WTC11 (cell line): ENCODE data around the gene OR6J1. TPM values are rescaled to one million over a fixed set of nuclear protein-coding genes. Genes with fewer than 3 reads are reported as not detected.
"Not testable (repeated sequence)": the region's sequence is repeated elsewhere in the genome, so short reads cannot be mapped to it uniquely, and the experiment has no call there.

ENCODE experiments used
- ATAC-seq: fragments of 200-7000 bp; cut with Tn5 transposase; 2 replicates; pipeline ENCODE4 v1.10.0; 2021; ENCODE audit warnings: mild to moderate bottlenecking, moderate library complexity
- CTCF ChIA-PET: fragments of 300-600 bp; sonication (Branson Sonifier 250); formaldehyde crosslinking; loops from one replicate; lab custom pipeline; 2021; ENCODE audit warnings: antibody characterized with exemption; lab: Charles Lee
- POLR2A ChIA-PET: fragments of 350-600 bp; sonication (Branson Sonifier 250); formaldehyde crosslinking; loops from one replicate; lab custom pipeline; 2021; ENCODE audit warnings: antibody characterized with exemption; lab: Charles Lee
- DNase-seq: peaks from one replicate; pipeline ENCODE4 v3.0.0; 2021; ENCODE audit warnings: low spot score
- H3K27ac Mint-ChIP-seq: 2 replicates; pipeline ENCODE4 v1.8.0; 2021; ENCODE audit warnings: mixed read lengths
- H3K27me3 Mint-ChIP-seq: 2 replicates; pipeline ENCODE4 v1.8.0; 2021; ENCODE audit warnings: low read depth, mild to moderate bottlenecking, moderate library complexity, mixed read lengths
- H3K36me3 Mint-ChIP-seq: 2 replicates; pipeline ENCODE4 v1.8.0; 2021; ENCODE audit warnings: mixed read lengths
- H3K4me1 Mint-ChIP-seq: 2 replicates; pipeline ENCODE4 v1.8.0; 2022; ENCODE audit warnings: mixed read lengths
- H3K4me3 Mint-ChIP-seq: 2 replicates; pipeline ENCODE4 v1.8.0; 2021; ENCODE audit warnings: mild to moderate bottlenecking, moderate library complexity, mixed read lengths
- H3K9me3 Mint-ChIP-seq: 2 replicates; pipeline ENCODE4 v1.8.0; 2021; ENCODE audit warnings: mixed read lengths
- FOXP1 ChIP-seq: sonication (generic); formaldehyde crosslinking; IDR thresholded peaks from 2 replicates; pipeline ENCODE4 v1.8.0; 2022; ENCODE audit warnings: missing genetic modification reagents, mild to moderate bottlenecking, moderate library complexity, borderline replicate concordance
- GTF2I ChIP-seq: fragments of 250-450 bp; sonication (Bioruptor Pico); conservative IDR thresholded peaks from 2 replicates; pipeline ENCODE4 v1.4.0; 2021; ENCODE audit warnings: mild to moderate bottlenecking
- HMGA2 ChIP-seq: fragments of 250-450 bp; sonication (Bioruptor Pico); IDR thresholded peaks from 2 replicates; pipeline ENCODE4 v1.4.0; 2021; ENCODE audit warnings: mild to moderate bottlenecking, moderate library complexity
- OVOL2 ChIP-seq: fragments of 250-450 bp; sonication (Bioruptor Pico); IDR thresholded peaks from 2 replicates; pipeline ENCODE4 v1.9.0; 2021; ENCODE audit warnings: mild to moderate bottlenecking, borderline replicate concordance
- SP1 ChIP-seq: sonication (generic); formaldehyde crosslinking; conservative IDR thresholded peaks from 2 replicates; pipeline ENCODE4 v1.8.1; 2022; ENCODE audit warnings: missing genetic modification reagents
- ZNF232 ChIP-seq: sonication (generic); formaldehyde crosslinking; IDR thresholded peaks from 2 replicates; pipeline ENCODE4 v1.8.0; 2022; ENCODE audit warnings: mild to moderate bottlenecking, missing genetic modification reagents
- ZNF317 ChIP-seq: sonication (generic); formaldehyde crosslinking; IDR thresholded peaks from 2 replicates; pipeline ENCODE4 v1.8.1; 2023; ENCODE audit warnings: low read depth, mild to moderate bottlenecking, moderate library complexity, missing genetic modification reagents, borderline replicate concordance
- total RNA-seq: library from RNA; stranded (reverse); gene quantifications from 3 replicates; pipeline ENCODE4 v1.2.3, GENCODE V29; 2021
- TF ChIP-seq, protein P1 (sequence below): fragments of 250-450 bp; sonication (Bioruptor Pico); IDR thresholded peaks from 2 replicates; pipeline ENCODE4 v1.9.0; 2021; ENCODE audit warnings: mild to moderate bottlenecking
- TF ChIP-seq, protein P2 (sequence below): sonication (generic); formaldehyde crosslinking; IDR thresholded peaks from 2 replicates; pipeline ENCODE4 v1.8.0; 2022; ENCODE audit warnings: missing genetic modification reagents
- TF ChIP-seq, protein P3 (sequence below): sonication (generic); formaldehyde crosslinking; IDR thresholded peaks from 2 replicates; pipeline ENCODE4 v1.8.0; 2022; ENCODE audit warnings: mild to moderate bottlenecking, missing genetic modification reagents
- TF ChIP-seq, protein P4 (sequence below): sonication (generic); formaldehyde crosslinking; IDR thresholded peaks from 2 replicates; pipeline ENCODE4 v1.8.0; 2023; ENCODE audit warnings: mild to moderate bottlenecking, missing genetic modification reagents
- TF ChIP-seq, protein P5 (sequence below): fragments of 250-450 bp; sonication (Bioruptor Pico); IDR thresholded peaks from 2 replicates; pipeline ENCODE4 v1.8.0; 2021; ENCODE audit warnings: mild to moderate bottlenecking
- TF ChIP-seq, protein P6 (sequence below): fragments of 250-450 bp; sonication (Bioruptor Pico); IDR thresholded peaks from 2 replicates; pipeline ENCODE4 v1.9.0; 2021; ENCODE audit warnings: mild to moderate bottlenecking
- TF ChIP-seq, protein P7 (sequence below): fragments of 250-450 bp; sonication (Bioruptor Pico); IDR thresholded peaks from 2 replicates; pipeline ENCODE4 v1.9.0; 2021; ENCODE audit warnings: moderate library complexity, mild to moderate bottlenecking, inconsistent platforms, borderline replicate concordance

Gene OR6J1
- total RNA-seq, 1 experiment from 2014 or later = not detected

DNA sequence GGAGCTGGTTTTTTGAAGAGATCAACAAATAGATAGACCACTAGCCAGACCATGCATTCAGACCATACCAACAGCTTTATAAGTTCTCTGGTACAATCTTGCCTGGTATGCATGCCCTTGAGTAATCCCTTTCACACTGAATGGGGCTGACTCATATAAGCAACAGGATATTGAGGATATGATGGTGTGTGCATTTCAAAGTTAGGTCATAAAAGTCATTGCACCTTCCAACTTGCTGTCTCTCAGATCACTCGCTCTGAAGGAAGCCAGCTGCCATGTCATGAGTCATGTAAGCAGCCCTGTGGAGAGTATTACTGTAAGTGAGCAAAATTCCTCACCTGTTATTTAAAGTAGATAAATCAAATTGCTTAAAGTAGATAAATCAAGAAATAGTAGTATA lies 45.0 kb upstream of the OR6J1 start:
- H3K4me3 Mint-ChIP-seq = no peak overlapping the region
- H3K36me3 Mint-ChIP-seq = peaks cover 5% of the 10 kb centered on the region; the same call in 1 of the 2 replicates
- H3K27me3 Mint-ChIP-seq = peaks cover 34% of the 10 kb centered on the region
- no peak for DNase-seq
- H3K4me1 Mint-ChIP-seq = peaks cover 6% of the 10 kb centered on the region
- ChIA-PET POLR2A (no interaction called here), CTCF (interaction anchor here (1.2 kb wide), 1 partner anchor 36 kb away, joined by 5 read pairs; no protein-coding TSS in a partner anchor)
- no peak for ATAC-seq
- TF ChIP-seq, protein P1, sequence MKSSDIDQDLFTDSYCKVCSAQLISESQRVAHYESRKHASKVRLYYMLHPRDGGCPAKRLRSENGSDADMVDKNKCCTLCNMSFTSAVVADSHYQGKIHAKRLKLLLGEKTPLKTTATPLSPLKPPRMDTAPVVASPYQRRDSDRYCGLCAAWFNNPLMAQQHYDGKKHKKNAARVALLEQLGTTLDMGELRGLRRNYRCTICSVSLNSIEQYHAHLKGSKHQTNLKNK = no peak
- TF ChIP-seq, protein P2, sequence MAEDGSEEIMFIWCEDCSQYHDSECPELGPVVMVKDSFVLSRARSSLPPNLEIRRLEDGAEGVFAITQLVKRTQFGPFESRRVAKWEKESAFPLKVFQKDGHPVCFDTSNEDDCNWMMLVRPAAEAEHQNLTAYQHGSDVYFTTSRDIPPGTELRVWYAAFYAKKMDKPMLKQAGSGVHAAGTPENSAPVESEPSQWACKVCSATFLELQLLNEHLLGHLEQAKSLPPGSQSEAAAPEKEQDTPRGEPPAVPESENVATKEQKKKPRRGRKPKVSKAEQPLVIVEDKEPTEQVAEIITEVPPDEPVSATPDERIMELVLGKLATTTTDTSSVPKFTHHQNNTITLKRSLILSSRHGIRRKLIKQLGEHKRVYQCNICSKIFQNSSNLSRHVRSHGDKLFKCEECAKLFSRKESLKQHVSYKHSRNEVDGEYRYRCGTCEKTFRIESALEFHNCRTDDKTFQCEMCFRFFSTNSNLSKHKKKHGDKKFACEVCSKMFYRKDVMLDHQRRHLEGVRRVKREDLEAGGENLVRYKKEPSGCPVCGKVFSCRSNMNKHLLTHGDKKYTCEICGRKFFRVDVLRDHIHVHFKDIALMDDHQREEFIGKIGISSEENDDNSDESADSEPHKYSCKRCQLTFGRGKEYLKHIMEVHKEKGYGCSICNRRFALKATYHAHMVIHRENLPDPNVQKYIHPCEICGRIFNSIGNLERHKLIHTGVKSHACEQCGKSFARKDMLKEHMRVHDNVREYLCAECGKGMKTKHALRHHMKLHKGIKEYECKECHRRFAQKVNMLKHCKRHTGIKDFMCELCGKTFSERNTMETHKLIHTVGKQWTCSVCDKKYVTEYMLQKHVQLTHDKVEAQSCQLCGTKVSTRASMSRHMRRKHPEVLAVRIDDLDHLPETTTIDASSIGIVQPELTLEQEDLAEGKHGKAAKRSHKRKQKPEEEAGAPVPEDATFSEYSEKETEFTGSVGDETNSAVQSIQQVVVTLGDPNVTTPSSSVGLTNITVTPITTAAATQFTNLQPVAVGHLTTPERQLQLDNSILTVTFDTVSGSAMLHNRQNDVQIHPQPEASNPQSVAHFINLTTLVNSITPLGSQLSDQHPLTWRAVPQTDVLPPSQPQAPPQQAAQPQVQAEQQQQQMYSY = no peak
- TF ChIP-seq ZNF232 (CRISPR knock-in tag) = no peak
- TF ChIP-seq GTF2I (CRISPR knock-in tag) = no peak
- TF ChIP-seq, protein P3, sequence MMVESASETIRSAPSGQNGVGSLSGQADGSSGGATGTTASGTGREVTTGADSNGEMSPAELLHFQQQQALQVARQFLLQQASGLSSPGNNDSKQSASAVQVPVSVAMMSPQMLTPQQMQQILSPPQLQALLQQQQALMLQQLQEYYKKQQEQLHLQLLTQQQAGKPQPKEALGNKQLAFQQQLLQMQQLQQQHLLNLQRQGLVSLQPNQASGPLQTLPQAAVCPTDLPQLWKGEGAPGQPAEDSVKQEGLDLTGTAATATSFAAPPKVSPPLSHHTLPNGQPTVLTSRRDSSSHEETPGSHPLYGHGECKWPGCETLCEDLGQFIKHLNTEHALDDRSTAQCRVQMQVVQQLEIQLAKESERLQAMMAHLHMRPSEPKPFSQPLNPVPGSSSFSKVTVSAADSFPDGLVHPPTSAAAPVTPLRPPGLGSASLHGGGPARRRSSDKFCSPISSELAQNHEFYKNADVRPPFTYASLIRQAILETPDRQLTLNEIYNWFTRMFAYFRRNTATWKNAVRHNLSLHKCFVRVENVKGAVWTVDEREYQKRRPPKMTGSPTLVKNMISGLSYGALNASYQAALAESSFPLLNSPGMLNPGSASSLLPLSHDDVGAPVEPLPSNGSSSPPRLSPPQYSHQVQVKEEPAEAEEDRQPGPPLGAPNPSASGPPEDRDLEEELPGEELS (CRISPR knock-in tag) = no peak
- TF ChIP-seq ZNF317 = no peak
- no peak overlapping the region for H3K27ac Mint-ChIP-seq
- H3K9me3 Mint-ChIP-seq = peaks cover 32% of the 10 kb centered on the region

DNA sequence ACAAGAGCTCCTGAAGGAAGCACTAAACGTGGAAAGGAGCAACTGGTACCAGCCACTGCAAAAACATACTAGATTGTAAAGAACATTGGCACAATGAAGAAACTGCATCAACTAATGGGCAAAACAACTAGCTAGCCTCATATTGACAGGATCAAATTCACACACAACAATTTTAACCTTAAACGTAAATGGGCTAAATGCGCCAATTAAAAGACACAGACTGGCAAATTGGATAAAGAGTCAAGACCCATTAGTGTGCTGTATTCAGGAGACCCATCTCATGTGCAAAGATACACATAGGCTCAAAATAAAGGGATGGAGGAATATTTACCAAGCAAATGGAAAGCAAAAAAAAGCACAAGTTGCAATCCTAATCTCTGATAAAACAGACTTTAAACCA lies 43.8 kb upstream of the OR6J1 start:
- H3K27ac Mint-ChIP-seq, H3K36me3 Mint-ChIP-seq, ATAC-seq, H3K4me3 Mint-ChIP-seq, H3K4me1 Mint-ChIP-seq, POLR2A ChIA-PET, CTCF ChIA-PET, DNase-seq: not testable (repeated sequence)
- H3K27me3 Mint-ChIP-seq = peaks cover 31% of the 10 kb centered on the region
- H3K9me3 Mint-ChIP-seq = peaks cover 27% of the 10 kb centered on the region

DNA sequence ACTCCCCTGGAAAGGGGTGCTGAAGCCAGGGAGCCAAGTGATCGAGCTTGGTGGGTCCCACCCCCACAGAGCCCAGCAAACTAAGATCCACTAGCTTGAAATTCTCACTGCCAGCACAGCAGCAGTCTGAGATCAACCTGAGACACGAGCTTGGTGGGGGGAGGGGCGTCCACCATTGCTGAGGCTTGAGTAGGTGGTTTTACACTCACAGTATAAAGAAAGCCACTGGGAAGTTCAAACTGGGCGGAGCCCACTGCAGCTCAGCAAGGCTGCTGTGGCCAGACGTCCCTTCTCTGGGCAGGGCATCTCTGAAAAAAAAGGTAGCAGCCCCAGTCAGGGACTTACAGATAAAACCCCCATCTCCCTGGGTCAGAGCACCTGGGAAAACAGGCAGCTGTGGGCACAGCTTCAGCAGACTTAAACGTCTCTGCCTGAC lies 42.0 kb upstream of the OR6J1 start:
- Mint-ChIP-seq H3K27me3 (peaks cover 40% of the 10 kb centered on the region), H3K9me3 (peaks cover 26% of the 10 kb centered on the region)
- POLR2A ChIA-PET, H3K4me3 Mint-ChIP-seq, H3K36me3 Mint-ChIP-seq, ATAC-seq, H3K27ac Mint-ChIP-seq, H3K4me1 Mint-ChIP-seq: not testable (repeated sequence)
- TF ChIP-seq, protein P4, sequence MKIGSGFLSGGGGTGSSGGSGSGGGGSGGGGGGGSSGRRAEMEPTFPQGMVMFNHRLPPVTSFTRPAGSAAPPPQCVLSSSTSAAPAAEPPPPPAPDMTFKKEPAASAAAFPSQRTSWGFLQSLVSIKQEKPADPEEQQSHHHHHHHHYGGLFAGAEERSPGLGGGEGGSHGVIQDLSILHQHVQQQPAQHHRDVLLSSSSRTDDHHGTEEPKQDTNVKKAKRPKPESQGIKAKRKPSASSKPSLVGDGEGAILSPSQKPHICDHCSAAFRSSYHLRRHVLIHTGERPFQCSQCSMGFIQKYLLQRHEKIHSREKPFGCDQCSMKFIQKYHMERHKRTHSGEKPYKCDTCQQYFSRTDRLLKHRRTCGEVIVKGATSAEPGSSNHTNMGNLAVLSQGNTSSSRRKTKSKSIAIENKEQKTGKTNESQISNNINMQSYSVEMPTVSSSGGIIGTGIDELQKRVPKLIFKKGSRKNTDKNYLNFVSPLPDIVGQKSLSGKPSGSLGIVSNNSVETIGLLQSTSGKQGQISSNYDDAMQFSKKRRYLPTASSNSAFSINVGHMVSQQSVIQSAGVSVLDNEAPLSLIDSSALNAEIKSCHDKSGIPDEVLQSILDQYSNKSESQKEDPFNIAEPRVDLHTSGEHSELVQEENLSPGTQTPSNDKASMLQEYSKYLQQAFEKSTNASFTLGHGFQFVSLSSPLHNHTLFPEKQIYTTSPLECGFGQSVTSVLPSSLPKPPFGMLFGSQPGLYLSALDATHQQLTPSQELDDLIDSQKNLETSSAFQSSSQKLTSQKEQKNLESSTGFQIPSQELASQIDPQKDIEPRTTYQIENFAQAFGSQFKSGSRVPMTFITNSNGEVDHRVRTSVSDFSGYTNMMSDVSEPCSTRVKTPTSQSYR (CRISPR knock-in tag) = peak; percentile 62; the same call in 1 of the 2 replicates
- TF ChIP-seq ZNF317 = 0 out of 2 replicates have a peak, but pooled peaks have one; percentile 33
- CTCF ChIA-PET = interaction anchor here (1.5 to 2.7 kb wide), 4 partner anchors 9 to 129 kb away, joined by 3 to 10 read pairs (median 6); no protein-coding TSS in a partner anchor
- DNase-seq = peak; percentile 40

DNA sequence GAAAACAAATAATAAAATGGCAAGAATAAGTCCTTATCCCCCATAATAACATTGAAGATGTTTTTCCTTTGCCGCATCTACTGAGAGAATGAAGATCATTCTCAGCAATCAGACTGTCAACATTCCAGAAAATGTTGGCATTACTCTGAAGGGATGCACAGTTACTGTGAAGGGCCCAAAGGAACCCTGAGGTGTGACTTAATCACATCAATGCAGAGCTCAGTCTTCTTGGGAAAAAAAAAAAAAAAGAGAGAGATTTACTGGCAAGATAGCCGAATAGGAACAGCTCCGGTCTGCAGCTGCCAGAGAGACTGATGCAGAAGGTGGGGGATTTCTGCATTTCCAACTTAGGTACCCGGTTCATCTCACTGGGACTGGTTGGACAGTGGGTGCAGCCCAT lies 41.3 kb upstream of the OR6J1 start:
- ATAC-seq (no peak), DNase-seq (no peak)
- Mint-ChIP-seq H3K36me3 (peaks cover 5% of the 10 kb centered on the region; the same call in 1 of the 2 replicates), H3K4me3 (no peak overlapping the region), H3K27ac (no peak overlapping the region), H3K27me3 (peaks cover 40% of the 10 kb centered on the region), H3K9me3 (peaks cover 26% of the 10 kb centered on the region), H3K4me1 (peaks cover 6% of the 10 kb centered on the region)
- POLR2A ChIA-PET = interaction anchor here (0.6 kb wide), 1 partner anchor 129 kb away, joined by 3 read pairs; no protein-coding TSS in a partner anchor
- CTCF ChIA-PET = interaction anchor here (1.5 to 2.7 kb wide), 3 partner anchors 32 to 129 kb away, joined by 5 to 10 read pairs (median 8); no protein-coding TSS in a partner anchor
- TF ChIP-seq, protein P5, sequence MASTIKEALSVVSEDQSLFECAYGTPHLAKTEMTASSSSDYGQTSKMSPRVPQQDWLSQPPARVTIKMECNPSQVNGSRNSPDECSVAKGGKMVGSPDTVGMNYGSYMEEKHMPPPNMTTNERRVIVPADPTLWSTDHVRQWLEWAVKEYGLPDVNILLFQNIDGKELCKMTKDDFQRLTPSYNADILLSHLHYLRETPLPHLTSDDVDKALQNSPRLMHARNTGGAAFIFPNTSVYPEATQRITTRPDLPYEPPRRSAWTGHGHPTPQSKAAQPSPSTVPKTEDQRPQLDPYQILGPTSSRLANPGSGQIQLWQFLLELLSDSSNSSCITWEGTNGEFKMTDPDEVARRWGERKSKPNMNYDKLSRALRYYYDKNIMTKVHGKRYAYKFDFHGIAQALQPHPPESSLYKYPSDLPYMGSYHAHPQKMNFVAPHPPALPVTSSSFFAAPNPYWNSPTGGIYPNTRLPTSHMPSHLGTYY (CRISPR knock-in tag) = no peak
- no peak for TF ChIP-seq OVOL2 (CRISPR knock-in tag)
- TF ChIP-seq HMGA2 (CRISPR knock-in tag) = no peak
- TF ChIP-seq, protein P6, sequence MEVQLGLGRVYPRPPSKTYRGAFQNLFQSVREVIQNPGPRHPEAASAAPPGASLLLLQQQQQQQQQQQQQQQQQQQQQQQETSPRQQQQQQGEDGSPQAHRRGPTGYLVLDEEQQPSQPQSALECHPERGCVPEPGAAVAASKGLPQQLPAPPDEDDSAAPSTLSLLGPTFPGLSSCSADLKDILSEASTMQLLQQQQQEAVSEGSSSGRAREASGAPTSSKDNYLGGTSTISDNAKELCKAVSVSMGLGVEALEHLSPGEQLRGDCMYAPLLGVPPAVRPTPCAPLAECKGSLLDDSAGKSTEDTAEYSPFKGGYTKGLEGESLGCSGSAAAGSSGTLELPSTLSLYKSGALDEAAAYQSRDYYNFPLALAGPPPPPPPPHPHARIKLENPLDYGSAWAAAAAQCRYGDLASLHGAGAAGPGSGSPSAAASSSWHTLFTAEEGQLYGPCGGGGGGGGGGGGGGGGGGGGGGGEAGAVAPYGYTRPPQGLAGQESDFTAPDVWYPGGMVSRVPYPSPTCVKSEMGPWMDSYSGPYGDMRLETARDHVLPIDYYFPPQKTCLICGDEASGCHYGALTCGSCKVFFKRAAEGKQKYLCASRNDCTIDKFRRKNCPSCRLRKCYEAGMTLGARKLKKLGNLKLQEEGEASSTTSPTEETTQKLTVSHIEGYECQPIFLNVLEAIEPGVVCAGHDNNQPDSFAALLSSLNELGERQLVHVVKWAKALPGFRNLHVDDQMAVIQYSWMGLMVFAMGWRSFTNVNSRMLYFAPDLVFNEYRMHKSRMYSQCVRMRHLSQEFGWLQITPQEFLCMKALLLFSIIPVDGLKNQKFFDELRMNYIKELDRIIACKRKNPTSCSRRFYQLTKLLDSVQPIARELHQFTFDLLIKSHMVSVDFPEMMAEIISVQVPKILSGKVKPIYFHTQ = no peak
- no peak for TF ChIP-seq SP1
- TF ChIP-seq, protein P7, sequence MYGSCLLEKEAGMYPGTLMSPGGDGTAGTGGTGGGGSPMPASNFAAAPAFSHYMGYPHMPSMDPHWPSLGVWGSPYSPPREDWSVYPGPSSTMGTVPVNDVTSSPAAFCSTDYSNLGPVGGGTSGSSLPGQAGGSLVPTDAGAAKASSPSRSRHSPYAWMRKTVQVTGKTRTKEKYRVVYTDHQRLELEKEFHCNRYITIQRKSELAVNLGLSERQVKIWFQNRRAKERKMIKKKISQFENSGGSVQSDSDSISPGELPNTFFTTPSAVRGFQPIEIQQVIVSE = no peak
- TF ChIP-seq FOXP1 (CRISPR knock-in tag) = no peak
